Stimulated activated CD4-positive, alpha-beta T cell treated with anti-CD3 and anti-CD28 coated beads, Interleukin-12 subunit alpha, Interleukin-12 subunit beta, amount 100 ng/mL, for 48 hours (primary cell): ENCODE results near the gene MAP7D1.

Source experiments
- DNase-seq, 3 donors: peaks; one replicate each; pipeline ENCODE4 v3.0.0-alpha.2; 2020; ENCODE audit warnings: low read depth in 2 of 3, low spot score in 1 of 3

MAP7D1 gene

DNA sequence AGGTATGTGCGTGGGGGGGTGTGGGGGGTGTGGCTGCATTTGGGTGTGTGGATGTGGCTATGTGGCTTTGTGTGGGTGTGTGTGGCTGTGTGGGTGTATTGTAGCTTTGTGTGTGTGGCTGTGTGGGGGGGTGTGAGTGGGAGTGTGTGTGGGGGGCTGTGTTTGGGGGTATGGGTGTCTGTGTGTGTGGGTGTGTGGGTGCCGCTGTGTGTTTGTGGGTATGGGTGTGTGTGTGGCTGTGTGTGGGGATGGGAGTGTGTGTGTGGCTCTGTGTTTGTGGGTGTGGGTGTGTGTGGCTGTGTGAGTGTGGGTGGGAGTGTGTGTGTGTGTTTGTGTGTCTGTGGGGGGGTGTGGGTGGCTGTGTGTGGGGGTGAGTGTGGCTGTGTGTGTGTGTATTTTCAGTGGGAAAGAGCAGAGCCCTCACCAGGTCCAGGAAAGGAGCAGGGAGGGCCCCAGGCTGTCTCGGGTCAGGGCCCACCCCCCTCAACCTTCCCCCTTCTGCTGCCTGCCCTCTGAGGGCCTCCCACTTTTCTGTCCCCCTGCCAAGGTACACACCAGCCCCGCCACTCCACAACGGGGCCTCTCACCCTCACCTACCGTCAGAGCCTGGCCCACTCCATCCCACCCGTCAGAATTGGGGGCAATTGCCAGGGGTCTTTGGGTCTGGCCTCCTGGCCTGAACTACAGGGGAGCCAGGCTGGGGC, 29.0 kb upstream of the MAP7D1 start:
- DNase-seq, result no peak

DNA sequence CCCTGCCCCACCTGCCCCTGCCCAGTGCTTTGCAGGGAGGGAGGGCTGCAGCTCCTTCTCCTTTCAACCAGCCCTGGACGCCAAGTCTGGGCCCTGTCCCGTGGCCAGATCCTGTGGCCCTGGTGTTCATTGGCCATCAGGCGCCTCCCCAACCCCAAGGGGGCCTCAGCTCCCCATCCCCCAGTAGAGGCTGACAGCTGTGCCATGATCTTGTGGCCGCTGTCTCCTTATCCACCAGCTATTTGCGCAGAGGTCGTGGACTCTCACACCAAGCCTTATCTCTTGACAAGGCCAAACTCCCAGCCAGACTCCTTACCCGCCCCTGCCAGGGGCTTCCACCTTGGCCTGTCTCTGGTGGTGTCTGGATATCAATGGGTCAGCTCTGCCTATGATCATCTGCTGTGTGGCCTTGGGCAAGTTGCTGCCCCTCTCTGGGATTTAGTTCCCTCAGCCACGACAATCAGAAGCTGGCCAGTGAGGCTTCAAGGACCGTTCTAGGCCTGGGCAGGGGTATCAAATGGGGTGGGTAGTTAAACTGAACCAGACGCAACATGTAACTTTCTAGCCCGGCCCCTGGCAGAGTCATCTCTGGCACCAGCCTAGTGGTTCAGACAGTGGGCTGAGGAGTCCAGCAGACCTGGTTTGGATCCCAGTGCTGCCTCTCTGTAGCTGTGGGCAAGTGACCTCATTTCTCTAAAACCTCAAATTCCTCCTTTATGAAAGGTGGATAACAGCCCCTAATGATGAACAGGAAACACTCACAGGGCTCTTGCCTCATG, 27.6 kb upstream of the MAP7D1 start:
- no peak for DNase-seq

DNA sequence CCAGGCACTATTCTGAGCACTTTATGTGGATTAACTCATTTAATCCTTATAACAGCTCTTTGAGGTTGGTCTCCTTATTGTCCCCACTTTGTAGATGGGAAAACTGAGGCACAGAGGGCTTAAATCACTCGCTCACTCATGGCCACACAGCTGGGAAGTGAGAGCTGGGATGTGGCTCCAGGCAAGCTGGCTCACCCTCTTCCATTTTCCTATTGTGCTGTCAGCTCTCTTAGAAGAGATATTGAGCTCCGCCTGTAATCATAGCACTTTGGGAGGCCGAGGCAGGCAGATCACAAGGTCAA, 27.1 kb upstream of the MAP7D1 start:
- no peak for DNase-seq

DNA sequence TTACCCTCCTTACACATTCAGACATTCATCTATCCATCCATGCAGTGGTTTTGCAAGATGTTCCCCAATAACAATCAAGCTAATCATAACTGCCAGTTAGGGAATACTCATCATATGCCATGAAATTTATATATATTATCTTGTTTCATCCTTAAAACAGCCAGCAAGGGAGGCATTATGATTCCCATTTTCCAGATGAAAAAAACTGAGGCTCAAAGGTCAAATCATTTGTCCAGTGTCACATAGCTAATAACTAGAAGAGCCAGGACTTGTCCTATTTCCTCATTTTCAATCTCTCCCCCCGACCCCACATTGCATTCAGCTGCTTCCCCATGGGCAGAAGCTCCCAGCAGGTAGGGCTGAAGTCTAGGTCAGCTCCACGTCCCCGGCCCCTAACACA, 23.9 kb upstream of the MAP7D1 start:
- no peak for DNase-seq

DNA sequence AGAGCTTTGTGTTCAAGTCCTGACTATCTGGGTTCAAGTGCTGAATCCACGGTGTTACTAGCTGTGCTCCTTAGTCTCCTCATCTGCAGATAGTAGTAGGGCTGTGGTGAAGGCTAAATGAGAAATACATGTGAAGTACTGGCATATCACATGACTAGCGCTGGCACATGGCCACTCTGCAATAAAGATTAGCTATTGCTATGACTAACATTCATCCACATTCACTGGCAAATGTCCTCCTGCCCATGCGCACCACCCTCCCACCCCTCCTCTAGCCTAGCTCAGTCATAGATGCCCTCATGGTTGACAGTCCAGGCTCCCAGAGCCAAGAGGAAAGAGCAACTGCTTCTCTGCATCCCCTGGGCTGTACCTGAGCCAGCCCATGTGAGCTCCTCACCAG, 22.5 kb upstream of the MAP7D1 start:
- no peak for DNase-seq

DNA sequence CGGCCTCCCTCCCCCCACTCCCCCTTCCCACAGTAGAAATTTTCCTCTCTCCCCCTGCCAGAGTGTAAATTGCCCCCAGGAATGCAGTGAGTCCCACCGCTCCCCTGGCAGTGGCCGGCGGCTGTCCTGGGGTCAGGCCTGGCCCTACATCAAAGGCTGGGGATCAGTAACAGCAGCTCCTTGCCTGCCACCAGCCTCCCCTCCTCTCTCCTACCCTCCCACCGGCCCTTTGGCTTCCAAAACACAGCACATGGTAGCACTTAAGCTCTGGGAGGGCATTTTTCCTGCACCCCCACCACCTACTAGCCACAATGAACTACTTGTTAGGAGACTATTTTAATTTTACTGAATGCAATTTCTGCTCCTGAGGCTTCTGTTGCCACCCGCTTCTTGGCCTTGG, 21.9 kb upstream of the MAP7D1 start:
- no peak for DNase-seq

DNA sequence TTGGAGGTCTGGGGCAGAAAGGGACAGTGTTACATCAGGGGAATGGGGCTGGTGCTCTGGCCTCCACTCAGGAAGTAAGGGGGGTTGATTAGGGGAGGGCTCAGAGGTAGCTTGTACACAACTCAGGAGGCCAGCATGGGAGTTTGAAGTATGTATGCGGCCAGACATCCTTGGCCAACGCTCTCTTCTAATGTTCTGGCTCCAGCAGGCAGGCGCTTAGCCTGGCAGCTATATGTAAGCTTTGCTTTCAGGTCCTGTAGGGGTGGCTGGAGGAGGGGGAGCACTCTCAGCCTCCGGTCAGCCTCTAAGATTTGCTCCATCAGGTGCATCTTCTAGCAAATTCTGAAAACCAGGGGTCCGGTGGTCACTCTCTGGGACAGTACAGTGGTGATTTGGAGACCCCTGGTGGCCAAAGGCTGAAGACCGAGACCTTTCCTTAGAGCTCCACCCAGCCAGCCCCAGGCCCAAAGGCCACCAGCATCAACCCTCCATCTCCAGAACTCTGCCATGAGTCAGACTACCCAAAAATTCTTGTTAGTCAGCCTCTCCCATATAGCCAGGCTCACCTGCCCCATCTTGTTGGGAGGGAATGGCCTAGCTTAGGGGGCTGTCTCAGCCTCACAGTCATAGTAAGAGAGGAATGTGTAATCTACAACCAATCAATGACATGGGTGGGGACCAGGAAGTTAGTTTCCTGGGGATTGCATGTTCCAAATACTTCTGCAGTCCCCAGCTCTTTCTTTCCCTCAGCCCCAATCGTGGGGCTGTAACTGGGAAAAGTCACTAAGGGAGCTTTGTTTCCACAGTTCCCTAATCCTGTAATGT, 21.2 kb upstream of the MAP7D1 start:
- DNase-seq, result no peak

DNA sequence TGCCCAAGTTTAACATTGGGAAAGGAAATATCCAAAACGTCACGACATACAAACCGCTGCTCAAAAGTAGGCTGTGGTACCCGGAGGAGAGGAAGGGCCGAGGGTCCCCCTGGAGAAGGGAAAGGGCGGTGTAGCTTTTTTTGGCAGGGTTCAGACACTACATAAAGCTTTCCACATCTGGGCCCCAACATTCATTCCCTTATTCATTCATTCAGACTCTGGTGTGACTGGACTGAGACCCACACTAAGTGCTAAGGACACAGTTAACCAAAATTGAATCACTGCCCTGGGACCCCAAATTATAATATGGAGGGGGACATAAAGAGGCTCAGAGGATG, 20.7 kb upstream of the MAP7D1 start:
- DNase-seq, result no peak

DNA sequence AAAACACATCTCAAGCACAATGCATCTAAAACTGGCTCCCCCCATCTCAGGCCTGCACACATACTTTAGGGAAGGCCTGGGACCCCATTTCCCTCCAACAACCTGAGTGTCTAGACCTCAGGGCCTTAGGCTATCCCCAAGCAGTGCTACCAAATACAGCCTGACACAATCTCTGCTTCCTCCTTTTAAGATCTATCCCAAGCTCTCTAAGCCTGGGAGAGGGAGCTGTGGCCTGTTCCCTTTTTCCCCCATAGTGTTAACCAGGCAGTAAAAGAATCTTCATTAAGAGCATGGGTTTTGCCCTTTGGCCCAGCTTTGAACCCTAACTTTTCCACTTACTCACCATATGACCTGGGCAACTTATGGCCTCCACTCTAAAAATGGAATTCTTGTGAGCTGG, 20.2 kb upstream of the MAP7D1 start:
- DNase-seq, result no peak

DNA sequence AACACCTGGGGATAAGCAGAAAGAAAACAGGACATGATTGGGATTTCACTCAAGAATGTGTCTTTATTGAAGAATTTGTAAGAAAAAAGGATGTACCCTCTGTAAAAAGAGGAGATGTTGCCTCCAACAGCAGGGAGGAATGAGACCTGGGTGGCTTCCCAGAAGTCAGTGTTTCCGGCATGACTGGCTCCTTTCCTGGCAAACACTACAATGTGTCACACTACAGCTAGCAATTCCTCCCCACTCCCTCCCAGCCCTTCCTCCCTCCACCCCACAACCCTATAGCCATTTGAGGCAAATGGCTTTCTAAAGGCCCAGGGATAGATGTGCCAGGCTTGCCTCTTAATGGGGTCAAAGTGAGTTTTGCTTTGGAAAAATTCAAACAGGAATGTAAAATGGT, 19.4 kb upstream of the MAP7D1 start:
- no peak for DNase-seq

DNA sequence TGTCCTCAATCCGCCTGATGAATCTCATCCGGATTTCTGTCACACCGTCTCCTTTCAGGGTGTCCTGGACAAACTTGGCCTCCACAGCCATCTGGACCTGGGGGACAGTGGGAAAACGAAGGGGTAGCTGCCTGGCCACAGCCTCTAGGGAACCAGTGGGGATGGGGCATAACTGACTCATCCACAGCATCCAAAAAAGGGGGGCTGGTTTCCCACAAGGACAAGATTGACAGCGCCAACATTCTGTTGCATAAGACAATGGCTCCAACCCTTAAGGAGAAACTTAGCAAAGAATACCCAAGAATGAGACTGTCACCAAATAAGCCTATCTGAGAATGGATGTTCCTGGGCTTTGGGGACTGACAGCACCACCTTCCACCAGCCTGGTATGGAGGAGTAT, 18.7 kb upstream of the MAP7D1 start:
- no peak for DNase-seq

DNA sequence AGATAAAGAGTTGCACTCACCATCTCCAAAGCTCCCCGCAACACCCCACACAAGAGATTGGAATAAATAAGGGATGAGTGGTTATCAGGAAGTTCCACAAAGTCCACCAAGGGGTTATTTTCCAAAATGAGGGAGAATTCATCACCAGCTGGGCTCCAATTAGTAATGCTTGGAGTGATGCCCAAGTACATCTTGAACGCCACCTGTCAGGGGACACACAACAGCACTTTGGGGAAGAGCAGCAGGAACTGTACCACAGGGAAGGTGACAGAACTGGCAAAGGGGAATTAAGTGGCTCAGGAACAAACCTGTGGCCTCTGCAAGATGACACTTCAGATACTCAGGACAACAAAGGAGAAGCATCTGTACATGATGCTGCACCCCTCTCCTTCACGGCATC, 18.2 kb upstream of the MAP7D1 start:
- no peak for DNase-seq

DNA sequence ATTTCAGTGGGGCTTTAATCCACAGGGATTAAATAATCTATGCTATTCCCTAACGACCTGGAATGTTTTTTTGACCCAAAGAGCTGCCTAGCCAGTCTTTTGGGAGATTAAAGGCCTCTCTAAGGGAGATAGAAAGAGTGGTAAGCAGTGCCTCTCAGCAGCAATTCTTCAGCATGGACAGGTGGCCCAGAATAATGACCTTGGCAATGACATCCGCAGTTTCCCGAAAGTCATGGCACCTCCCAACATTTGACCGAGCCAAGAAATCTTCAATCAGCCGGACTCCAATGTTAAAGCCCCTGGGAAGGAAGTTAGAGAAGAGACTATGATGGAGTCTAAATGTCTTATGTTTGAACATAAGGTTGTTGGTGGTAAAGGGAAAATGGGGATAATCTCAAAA, 16.4 kb upstream of the MAP7D1 start:
- DNase-seq, result no peak

DNA sequence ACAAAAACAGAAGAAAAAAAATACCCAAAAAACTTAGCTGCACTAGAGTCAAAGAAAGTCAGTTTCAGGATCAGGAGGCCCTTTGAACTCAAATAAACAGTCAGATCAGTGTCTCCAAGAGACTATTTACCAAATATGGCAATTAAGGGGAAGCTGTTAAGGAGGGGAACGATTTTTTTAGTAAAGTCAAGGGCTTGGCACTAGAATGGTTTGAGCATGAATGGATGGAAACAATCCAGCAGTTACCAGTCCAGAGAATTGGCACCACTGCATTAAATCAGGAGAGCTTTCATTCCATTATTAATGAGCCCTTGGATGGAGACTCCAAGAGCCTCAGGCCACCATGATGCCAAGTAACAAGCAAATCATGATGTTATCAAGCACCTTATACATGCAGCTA, 13.8 kb upstream of the MAP7D1 start:
- DNase-seq, result no peak

DNA sequence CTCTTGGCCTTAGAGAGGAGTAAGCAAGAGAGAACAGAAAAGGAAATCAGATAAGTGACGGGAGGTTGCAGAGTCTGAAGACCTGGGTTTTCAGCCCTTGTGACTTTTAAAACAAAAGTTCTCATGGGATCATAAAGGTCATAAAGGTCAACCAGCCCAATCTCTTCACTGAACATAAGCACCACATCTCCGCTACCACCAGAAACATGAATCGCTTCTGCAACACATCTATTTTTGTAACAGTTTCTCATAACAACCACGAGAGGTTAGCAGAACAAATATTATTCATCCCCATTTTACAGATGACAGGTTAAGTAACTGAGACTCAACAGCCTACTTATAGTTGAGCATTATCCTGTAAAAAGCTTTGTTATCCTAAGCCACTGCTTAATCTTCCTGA, 12.5 kb upstream of the MAP7D1 start:
- no peak for DNase-seq

DNA sequence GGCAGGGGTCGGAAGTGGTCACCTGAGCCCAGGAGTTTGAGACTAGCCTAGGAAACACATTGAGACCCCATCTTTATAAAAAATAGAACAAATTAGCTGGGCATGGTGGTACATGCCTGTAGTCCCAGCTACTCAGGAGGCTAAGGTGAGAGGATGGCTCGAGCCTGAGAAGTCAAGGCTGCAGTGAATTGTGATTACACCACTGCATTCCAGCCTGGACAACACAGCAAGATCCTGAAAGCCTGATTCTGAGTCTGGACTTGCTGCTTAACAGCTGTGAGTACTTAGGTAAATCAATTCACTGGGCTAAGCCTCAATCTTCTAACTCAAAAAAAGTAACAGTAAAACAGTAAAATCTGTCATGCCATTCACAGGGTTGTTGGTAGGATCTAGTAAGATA, 11.5 kb upstream of the MAP7D1 start:
- DNase-seq, result no peak

DNA sequence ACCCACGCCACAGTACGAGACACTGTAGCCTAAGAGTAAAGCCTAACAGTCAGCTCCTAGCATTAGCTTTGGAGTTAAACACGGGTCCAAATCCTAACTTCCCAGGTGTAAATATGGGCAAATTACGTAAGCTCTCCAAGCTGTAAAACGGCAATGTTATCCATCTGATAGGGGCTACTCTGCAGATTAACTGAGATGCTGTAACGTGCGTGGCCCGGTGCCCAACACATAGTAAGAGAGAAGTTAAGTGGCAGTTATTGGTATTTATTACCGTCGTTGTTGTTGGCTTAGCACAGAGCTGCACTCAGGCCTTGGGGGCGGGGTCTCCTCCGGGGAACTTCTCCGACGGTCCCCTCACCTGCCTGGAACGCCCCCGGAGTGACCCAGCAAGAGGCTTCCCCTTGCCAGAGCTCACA, 7.1 kb upstream of the MAP7D1 start:
- no peak for DNase-seq

DNA sequence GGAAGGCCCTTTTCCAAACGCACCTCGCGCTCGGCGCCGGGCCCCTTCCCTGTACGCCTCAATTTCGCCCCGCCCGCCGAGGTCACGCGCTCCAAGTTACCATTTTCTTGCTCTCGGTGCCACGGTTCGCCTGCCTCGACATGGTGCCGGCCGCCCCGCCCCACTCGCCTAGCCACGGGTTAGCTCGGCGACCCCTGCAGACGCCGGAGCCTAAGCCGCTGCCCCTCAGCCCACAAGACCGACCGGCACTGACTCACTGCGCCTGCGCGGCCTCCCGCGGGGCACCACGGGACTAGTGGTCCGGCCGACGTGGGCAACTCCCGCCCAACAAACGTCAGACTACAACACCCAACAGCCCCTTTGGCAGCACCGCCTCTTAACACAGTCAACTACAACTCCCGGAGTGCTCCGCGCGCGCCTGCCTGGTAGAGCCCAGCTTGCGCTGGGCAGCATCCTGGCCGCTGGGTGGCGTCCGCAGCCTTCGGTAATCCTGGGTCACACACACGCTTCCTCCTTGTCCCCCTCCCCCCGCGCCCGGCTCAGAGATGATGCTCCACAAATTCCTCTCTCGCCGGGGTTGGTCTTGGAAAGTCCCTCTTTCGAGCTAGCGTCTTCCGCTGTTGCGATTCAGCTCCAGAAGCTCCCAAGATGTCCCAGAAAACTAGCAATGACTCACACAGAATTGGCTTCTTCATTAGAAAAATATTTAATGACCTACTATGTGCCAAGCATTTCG, 6.6 kb upstream of the MAP7D1 start, which contains the start of gene TRAPPC3:
TRAPPC3 (minus strand) TSS at position 250 of the 736 bp plus-strand sequence; CDS start at position 142, 108 bp downstream.
- peak; percentile 98 to 100 (median 100) for DNase-seq

DNA sequence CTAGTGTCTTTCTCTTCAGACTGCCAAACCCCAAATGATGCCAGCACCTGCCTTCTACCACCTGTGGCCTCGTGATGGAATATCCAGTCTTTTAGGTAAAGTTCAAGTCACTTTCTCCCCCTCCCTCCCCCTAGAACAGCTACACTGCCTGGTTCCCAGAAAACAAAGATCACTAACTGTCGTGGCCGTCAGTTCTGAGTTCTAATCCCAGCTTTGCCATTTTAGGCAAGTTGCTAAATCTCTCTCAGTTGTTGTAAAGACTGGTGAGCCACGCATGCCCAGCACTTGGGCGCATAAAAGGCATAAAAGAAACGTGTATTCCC, 6.0 kb upstream of the MAP7D1 start:
- DNase-seq, result no peak

DNA sequence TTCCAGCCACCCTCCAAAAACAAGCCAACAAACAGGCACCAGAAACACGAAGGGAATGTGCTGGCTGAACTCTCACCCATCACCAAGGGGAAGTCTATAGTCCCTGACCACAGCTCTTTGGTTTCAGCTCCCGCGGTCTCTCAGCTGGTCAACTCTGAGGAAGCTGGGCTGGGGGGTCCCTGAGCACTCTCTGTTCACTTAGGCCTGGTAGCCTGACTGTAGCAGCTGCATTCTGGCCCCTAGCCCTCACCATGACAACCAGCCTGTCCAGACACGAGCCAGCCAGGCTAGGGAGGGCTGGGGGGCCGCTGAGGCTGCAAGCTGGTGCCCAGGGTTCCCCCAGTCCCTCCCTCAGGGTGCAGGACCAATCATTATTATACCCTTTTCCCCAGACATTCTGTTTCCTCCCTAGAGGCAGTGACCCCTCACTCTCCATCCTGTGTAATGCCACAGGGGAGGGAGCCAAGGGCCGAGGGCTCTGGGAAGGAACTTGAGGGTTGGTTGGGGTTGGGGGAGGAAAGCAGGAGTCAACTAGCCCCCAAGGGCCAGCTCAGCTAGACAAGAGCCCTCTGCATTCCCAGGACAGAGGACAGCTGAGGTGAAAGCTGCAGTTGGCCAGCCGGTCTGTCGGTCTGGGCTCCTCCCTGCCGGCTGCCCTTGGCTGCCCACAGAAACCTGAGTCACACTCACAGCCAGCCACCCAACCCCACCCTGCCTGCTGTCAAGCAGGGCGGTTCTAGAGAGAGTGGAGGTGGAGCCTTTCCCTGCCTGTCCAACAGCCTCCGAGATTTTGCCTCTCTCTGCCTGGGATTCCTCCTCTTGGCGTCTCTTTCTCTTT, 5.4 kb upstream of the MAP7D1 start:
- DNase-seq, result peak in 2 of 3 donors; percentile 72 to 73
